RWPE2 (cell line): ENCODE data around the gene VSIG10L.

Experiments
- ATAC-seq: fragments of 200-7000 bp; cut with Tn5 transposase; 3 replicates; pipeline ENCODE4 v1.9.1; 2021; ENCODE audit warnings: low read depth
- DNase-seq: peaks from one replicate; pipeline ENCODE4 v3.0.0-alpha.2; 2020; ENCODE audit warnings: low spot score
- H3K27ac ChIP-seq: fragments of 450-650 bp; 2 replicates; pipeline ENCODE4 v1.5.1; 2017; ENCODE audit warnings: mild to moderate bottlenecking; ENCODE audit not compliant: poor library complexity, severe bottlenecking
- H3K27me3 ChIP-seq: fragments of 250-450 bp; sonication (Bioruptor Pico); 2 replicates; pipeline ENCODE4 v1.5.1; 2021; ENCODE audit warnings: mild to moderate bottlenecking, moderate library complexity; ENCODE audit not compliant: insufficient read depth, poor library complexity, severe bottlenecking
- H3K36me3 ChIP-seq: fragments of 250-450 bp; sonication (Bioruptor Pico); 2 replicates; pipeline ENCODE4 v1.5.1; 2020; ENCODE audit warnings: low read depth, mild to moderate bottlenecking, moderate library complexity
- H3K4me1 ChIP-seq: fragments of 250-450 bp; sonication (Bioruptor Pico); 2 replicates; pipeline ENCODE4 v1.5.1; 2021; ENCODE audit warnings: mild to moderate bottlenecking, moderate library complexity; ENCODE audit not compliant: insufficient read depth, poor library complexity, severe bottlenecking
- H3K4me3 ChIP-seq: fragments of 250-450 bp; sonication (Bioruptor Pico); 2 replicates; pipeline ENCODE4 v1.5.1; 2021; ENCODE audit warnings: mild to moderate bottlenecking, moderate library complexity; ENCODE audit not compliant: severe bottlenecking
- H3K9me3 ChIP-seq: fragments of 250-450 bp; sonication (Bioruptor Pico); 2 replicates; pipeline ENCODE4 v1.5.1; 2021; ENCODE audit warnings: mild to moderate bottlenecking, moderate library complexity; ENCODE audit not compliant: severe bottlenecking
- CTCF ChIP-seq: fragments of 450-650 bp; IDR thresholded peaks from one replicate; pipeline ENCODE4 v1.5.1; 2017; ENCODE audit warnings: mild to moderate bottlenecking, moderate library complexity; ENCODE audit not compliant: poor library complexity, severe bottlenecking

Gene VSIG10L

GRCh38 chr19:51341976-51342580, at the start of gene VSIG10L:
TSS of gene VSIG10L (minus strand) at chr19:51342139. CDS start at chr19:51342124, 15 bp downstream.
- peaks cover 8% of the 10 kb centered on the region; the same call in 1 of the 2 replicates for H3K36me3 ChIP-seq
- no peak within 1 kb of the TSS for H3K4me3 ChIP-seq
- no peaks in the 10 kb centered on the region for H3K9me3 ChIP-seq
- H3K27ac ChIP-seq = no peak within 1 kb of the TSS
- no peak for TF ChIP-seq CTCF
- DNase-seq (no peak), ATAC-seq (no peak)
- H3K4me1 ChIP-seq = no peaks in the 10 kb centered on the region
- H3K27me3 ChIP-seq = no peaks in the 10 kb centered on the region

- no peak for TF ChIP-seq CTCF
- no peak overlapping the region for H3K4me3 ChIP-seq
- peaks cover 7% of the 10 kb centered on the region for H3K4me1 ChIP-seq
- no peaks in the 10 kb centered on the region for H3K36me3 ChIP-seq
- no peak for DNase-seq
- no peak overlapping the region for H3K27ac ChIP-seq
- no peaks in the 10 kb centered on the region for H3K27me3 ChIP-seq
- no peaks in the 10 kb centered on the region for H3K9me3 ChIP-seq
- no peak for ATAC-seq
These were observed 49.2 kb upstream of the VSIG10L start for GRCh38 chr19:51391073-51391611.

GRCh38 chr19:51389143-51389542, 47.2 kb upstream of the VSIG10L start:
- no peak for ATAC-seq
- Histone ChIP-seq H3K4me1 (peaks cover 4% of the 10 kb centered on the region), H3K4me3 (no peak overlapping the region), H3K27me3 (no peaks in the 10 kb centered on the region), H3K9me3 (no peaks in the 10 kb centered on the region), H3K27ac (no peak overlapping the region), H3K36me3 (no peaks in the 10 kb centered on the region)
- DNase-seq = no peak
- no peak for TF ChIP-seq CTCF

- H3K27me3 ChIP-seq = no peaks in the 10 kb centered on the region
- no peaks in the 10 kb centered on the region for H3K4me1 ChIP-seq
- ATAC-seq (no peak), DNase-seq (no peak)
- H3K27ac ChIP-seq = no peak within 1 kb of the TSS
- H3K36me3 ChIP-seq = no peaks in the 10 kb centered on the region
- no peak for TF ChIP-seq CTCF
- no peak within 1 kb of the TSS for H3K4me3 ChIP-seq
- H3K9me3 ChIP-seq = no peaks in the 10 kb centered on the region
These were observed 46.0 kb upstream of the VSIG10L start, which contains the start of gene LIM2 for GRCh38 chr19:51387924-51388389. TSS of gene LIM2 (minus strand) at chr19:51387974. CDS start at chr19:51387443, 531 bp downstream.
